Hippocampal formation (tissue), 2 donors: ENCODE results near the gene MX2.

Experiments
- DNase-seq, 2 donors: peaks; one replicate each; lab custom pipeline; 2025; lab: John Stamatoyannopoulos, UW

Gene MX2

GRCh38 chr21:41363370-41364270, 1.8 kb downstream of the MX2 start:
- DNase-seq: no peak

- DNase-seq: no peak
Measured at GRCh38 chr21:41364308-41364707, 2.5 kb downstream of the MX2 start.

GRCh38 chr21:41365377-41366107, 3.7 kb downstream of the MX2 start:
- DNase-seq: no peak

- DNase-seq: no peak
Measured at GRCh38 chr21:41366522-41367151, 4.8 kb downstream of the MX2 start.

GRCh38 chr21:41367301-41367944, 5.6 kb downstream of the MX2 start:
- DNase-seq: no peak

GRCh38 chr21:41367945-41368734, 6.3 kb downstream of the MX2 start:
- DNase-seq: no peak

GRCh38 chr21:41368735-41369104, 6.9 kb downstream of the MX2 start:
- no peak for DNase-seq

- no peak for DNase-seq
Measured at GRCh38 chr21:41369105-41369919, 7.5 kb downstream of the MX2 start.

GRCh38 chr21:41369920-41370839, 8.4 kb downstream of the MX2 start:
- DNase-seq: no peak

GRCh38 chr21:41370840-41371684, 9.2 kb downstream of the MX2 start:
- DNase-seq: no peak

- DNase-seq: no peak
Measured at GRCh38 chr21:41371685-41372030, 9.8 kb downstream of the MX2 start.

GRCh38 chr21:41373253-41373652, 11.4 kb downstream of the MX2 start:
- DNase-seq: no peak

GRCh38 chr21:41373763-41374162, 11.9 kb downstream of the MX2 start:
- no peak for DNase-seq

GRCh38 chr21:41374177-41374712, 12.4 kb downstream of the MX2 start:
- DNase-seq: no peak

GRCh38 chr21:41374867-41375533, 13.2 kb downstream of the MX2 start:
- DNase-seq: no peak

- DNase-seq: no peak
Measured at GRCh38 chr21:41375875-41376274, 14.0 kb downstream of the MX2 start.

- DNase-seq: no peak
Measured at GRCh38 chr21:41377715-41378114, 15.9 kb downstream of the MX2 start.

- DNase-seq: no peak
Measured at GRCh38 chr21:41378849-41379248, 17.0 kb downstream of the MX2 start.
